CD4-positive, alpha-beta T cell (primary cell): ENCODE measurements around the gene DTNBP1. TPM values are rescaled to one million over a fixed set of nuclear protein-coding genes. Genes with fewer than 3 reads are reported as not detected.
A peak's percentile ranks its signal among the peaks of the same experiment; 100 is the strongest.

Experiments used
- ATAC-seq: fragments of 200-7000 bp; cut with Tn5 transposase; one replicate; pipeline ENCODE4 v1.10.0; 2022; ENCODE audit warnings: mild to moderate bottlenecking; ENCODE audit not compliant: poor library complexity
- CTCF ChIA-PET: fragments of 350-600 bp; sonication (Branson Sonifier 250); formaldehyde crosslinking; loops from one replicate; lab custom pipeline; 2021; ENCODE audit warnings: antibody characterized with exemption, inconsistent platforms; lab: Charles Lee
- POLR2A ChIA-PET: fragments of 350-600 bp; sonication (Branson Sonifier 250); formaldehyde crosslinking; loops from one replicate; lab custom pipeline; 2021; ENCODE audit warnings: antibody characterized with exemption, inconsistent platforms; lab: Charles Lee
- DNase-seq, 14 experiments: peaks; one replicate each; pipeline ENCODE4 v3.0.0-alpha.2; 2013 to 2020; ENCODE audit warnings: mixed read lengths in 2 of 14
- H3K27ac ChIP-seq, 2 donors: one replicate each; pipeline versions ENCODE4 v1.5.1 to v1.7.0; 2013; ENCODE audit warnings: low read length in 2 of 2, low read depth in 1 of 2, mild to moderate bottlenecking in 1 of 2
- H3K27me3 ChIP-seq, 2 experiments: 1 replicate in 1 of 2; 2 replicates in 1 of 2; pipeline versions ENCODE4 v1.6.1 to v1.7.0; 2013; ENCODE audit warnings: low read length in 2 of 2, control low read depth in 1 of 2, mild to moderate bottlenecking in 1 of 2, moderate library complexity in 1 of 2; ENCODE audit not compliant: insufficient read depth in 2 of 2, control insufficient read depth in 1 of 2
- H3K36me3 ChIP-seq: one replicate; pipeline ENCODE4 v1.6.1; 2013; ENCODE audit warnings: low read length, control low read depth; ENCODE audit not compliant: insufficient read depth
- H3K4me1 ChIP-seq: one replicate; pipeline ENCODE4 v1.6.1; 2013; ENCODE audit warnings: low read length, control low read depth; ENCODE audit not compliant: insufficient read depth
- H3K4me3 ChIP-seq: one replicate; pipeline ENCODE4 v1.5.1; 2013; ENCODE audit warnings: mild to moderate bottlenecking, low read length, moderate library complexity
- H3K9me3 ChIP-seq, 2 experiments: 1 replicate in 1 of 2; 2 replicates in 1 of 2; pipeline versions ENCODE4 v1.6.1 to v1.7.0; 2013; ENCODE audit warnings: low read length in 2 of 2, mild to moderate bottlenecking in 2 of 2, control low read depth in 1 of 2, moderate library complexity in 1 of 2; ENCODE audit not compliant: control insufficient read depth in 1 of 2, insufficient read depth in 1 of 2
- H3K27ac Mint-ChIP-seq: one replicate; pipeline ENCODE4 v1.8.0; 2020; ENCODE audit warnings: mixed read lengths
- H3K27me3 Mint-ChIP-seq: one replicate; pipeline ENCODE4 v1.8.0; 2021; ENCODE audit warnings: mixed read lengths
- H3K36me3 Mint-ChIP-seq: one replicate; pipeline ENCODE4 v1.8.0; 2021; ENCODE audit warnings: low read depth, mixed read lengths
- H3K4me1 Mint-ChIP-seq: one replicate; pipeline ENCODE4 v1.8.0; 2021; ENCODE audit warnings: low read depth, mixed read lengths
- H3K4me3 Mint-ChIP-seq: one replicate; pipeline ENCODE4 v1.8.0; 2020; ENCODE audit warnings: mild to moderate bottlenecking, mixed read lengths
- H3K9me3 Mint-ChIP-seq: one replicate; pipeline ENCODE4 v1.8.0; 2020; ENCODE audit warnings: mixed read lengths
- intact Hi-C, 2 experiments: fragments of 100-400 bp; cut with DNase I in 1 of 2; cut with micrococcal nuclease in 1 of 2; formaldehyde crosslinking; loops; one replicate each; pipeline versions ENCODE4 v1.15.1 to v1.9.0; 2023 to 2025; cut with DNase I, micrococcal nuclease
- total RNA-seq, 174 experiments: library from RNA in 2 of 174; stranded (reverse) in 2 of 174; gene quantifications; one replicate each; pipeline ENCODE4 v1.2.3 and lab custom pipeline; 2021 to 2026
- TF ChIP-seq, protein P1 (sequence below): fragments of 200-600 bp; IDR thresholded peaks from one replicate; pipeline ENCODE4 v1.8.0; 2022; ENCODE audit warnings: antibody characterized with exemption, mild to moderate bottlenecking

The DTNBP1 gene
- total RNA-seq, 2 experiments from 2014 or later: 14.5 to 14.7 TPM

DNA sequence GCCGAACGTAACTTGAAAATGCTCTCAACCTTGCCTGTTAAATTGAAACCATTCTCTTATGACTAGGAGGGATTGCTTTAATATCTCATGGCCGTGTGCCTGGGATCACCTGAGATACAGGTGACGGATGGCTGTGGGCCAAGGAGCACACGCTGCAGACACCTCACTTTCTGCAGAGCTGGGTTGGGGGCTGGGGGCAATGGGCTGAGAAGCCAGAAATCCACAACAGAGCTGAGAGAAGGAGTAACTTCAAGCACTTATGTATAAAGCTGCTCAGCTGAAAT lies 170.9 kb downstream of the DTNBP1 start:
- H3K4me1 ChIP-seq: peaks cover 7% of the 10 kb centered on the region
- intact Hi-C loops: loop anchor here (1.0 to 2.0 kb wide), 5 partner anchors 130 to 1363 kb away; no protein-coding TSS in a partner anchor
- no peak overlapping the region for H3K4me3 Mint-ChIP-seq
- TF ChIP-seq, protein P1, sequence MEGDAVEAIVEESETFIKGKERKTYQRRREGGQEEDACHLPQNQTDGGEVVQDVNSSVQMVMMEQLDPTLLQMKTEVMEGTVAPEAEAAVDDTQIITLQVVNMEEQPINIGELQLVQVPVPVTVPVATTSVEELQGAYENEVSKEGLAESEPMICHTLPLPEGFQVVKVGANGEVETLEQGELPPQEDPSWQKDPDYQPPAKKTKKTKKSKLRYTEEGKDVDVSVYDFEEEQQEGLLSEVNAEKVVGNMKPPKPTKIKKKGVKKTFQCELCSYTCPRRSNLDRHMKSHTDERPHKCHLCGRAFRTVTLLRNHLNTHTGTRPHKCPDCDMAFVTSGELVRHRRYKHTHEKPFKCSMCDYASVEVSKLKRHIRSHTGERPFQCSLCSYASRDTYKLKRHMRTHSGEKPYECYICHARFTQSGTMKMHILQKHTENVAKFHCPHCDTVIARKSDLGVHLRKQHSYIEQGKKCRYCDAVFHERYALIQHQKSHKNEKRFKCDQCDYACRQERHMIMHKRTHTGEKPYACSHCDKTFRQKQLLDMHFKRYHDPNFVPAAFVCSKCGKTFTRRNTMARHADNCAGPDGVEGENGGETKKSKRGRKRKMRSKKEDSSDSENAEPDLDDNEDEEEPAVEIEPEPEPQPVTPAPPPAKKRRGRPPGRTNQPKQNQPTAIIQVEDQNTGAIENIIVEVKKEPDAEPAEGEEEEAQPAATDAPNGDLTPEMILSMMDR: no peak
- H3K36me3 ChIP-seq: peaks cover 42% of the 10 kb centered on the region
- peaks cover 49% of the 10 kb centered on the region for H3K36me3 Mint-ChIP-seq
- POLR2A ChIA-PET: interaction anchor here (0.6 kb wide), 1 partner anchor 59 kb away, joined by 3 read pairs; no protein-coding TSS in a partner anchor
- DNase-seq (no peak), ATAC-seq (no peak)
- no peaks in the 10 kb centered on the region for H3K9me3 Mint-ChIP-seq
- no peaks in the 10 kb centered on the region for H3K27me3 Mint-ChIP-seq
- no peak overlapping the region for H3K27ac ChIP-seq
- H3K27me3 ChIP-seq: no peaks in the 10 kb centered on the region
- no peaks in the 10 kb centered on the region for H3K9me3 ChIP-seq
- no peak overlapping the region for H3K4me3 ChIP-seq
- no peak overlapping the region for H3K27ac Mint-ChIP-seq
- CTCF ChIA-PET: no interaction called here
- peaks cover 43% of the 10 kb centered on the region for H3K4me1 Mint-ChIP-seq

DNA sequence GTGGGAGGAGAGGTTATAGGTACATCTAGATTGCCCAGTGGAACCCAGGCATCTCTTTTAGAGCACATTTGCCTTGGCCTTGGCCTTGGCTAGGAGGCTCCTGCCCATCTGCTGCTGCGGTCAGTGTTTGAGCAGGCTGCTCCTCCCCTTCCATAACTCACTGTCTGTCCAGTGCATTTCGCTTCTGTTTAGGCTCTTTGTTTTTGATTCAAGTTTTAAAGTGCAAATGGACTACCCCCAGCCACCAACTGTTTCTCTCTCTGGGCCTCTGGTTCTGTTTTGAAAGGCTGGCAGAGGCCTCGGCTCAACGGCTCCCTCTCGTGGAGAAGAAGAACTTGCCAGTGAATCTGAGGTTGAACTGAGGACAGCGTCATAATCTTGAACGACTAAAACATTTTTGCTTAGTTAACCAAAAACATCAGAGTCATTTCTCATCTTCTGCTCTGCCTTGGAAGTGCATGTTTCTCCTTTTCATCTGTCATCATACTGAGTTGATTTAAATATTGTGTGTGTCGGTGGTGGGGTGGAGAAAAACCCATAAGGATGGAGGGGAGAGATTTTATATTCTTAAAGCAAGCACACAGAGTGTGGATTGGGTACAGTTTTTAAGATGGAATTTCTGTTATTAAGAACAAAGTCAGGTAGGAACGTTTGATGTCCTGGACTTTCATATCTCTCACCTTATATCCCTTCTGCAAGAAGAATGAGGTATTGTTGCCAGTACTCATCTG lies 171.4 kb downstream of the DTNBP1 start:
- Mint-ChIP-seq H3K4me3 (no peak overlapping the region), H3K4me1 (peaks cover 47% of the 10 kb centered on the region), H3K9me3 (no peaks in the 10 kb centered on the region), H3K27ac (peak overlapping the region; percentile 28), H3K27me3 (no peaks in the 10 kb centered on the region), H3K36me3 (peaks cover 53% of the 10 kb centered on the region)
- Histone ChIP-seq H3K4me3 (no peak overlapping the region), H3K27ac (no peak overlapping the region), H3K4me1 (peaks cover 7% of the 10 kb centered on the region), H3K9me3 (no peaks in the 10 kb centered on the region), H3K36me3 (peaks cover 37% of the 10 kb centered on the region), H3K27me3 (no peaks in the 10 kb centered on the region)
- CTCF ChIA-PET: no interaction called here
- POLR2A ChIA-PET: no interaction called here
- DNase-seq (peak; percentile 52 to 80 (median 62)), ATAC-seq (peak; percentile 84)
- TF ChIP-seq, protein P1: peak; percentile 85
- intact Hi-C loops: loop anchor here in 1 of 2 experiments (1.0 to 2.0 kb wide), 4 partner anchors 131 to 1363 kb away; no protein-coding TSS in a partner anchor

DNA sequence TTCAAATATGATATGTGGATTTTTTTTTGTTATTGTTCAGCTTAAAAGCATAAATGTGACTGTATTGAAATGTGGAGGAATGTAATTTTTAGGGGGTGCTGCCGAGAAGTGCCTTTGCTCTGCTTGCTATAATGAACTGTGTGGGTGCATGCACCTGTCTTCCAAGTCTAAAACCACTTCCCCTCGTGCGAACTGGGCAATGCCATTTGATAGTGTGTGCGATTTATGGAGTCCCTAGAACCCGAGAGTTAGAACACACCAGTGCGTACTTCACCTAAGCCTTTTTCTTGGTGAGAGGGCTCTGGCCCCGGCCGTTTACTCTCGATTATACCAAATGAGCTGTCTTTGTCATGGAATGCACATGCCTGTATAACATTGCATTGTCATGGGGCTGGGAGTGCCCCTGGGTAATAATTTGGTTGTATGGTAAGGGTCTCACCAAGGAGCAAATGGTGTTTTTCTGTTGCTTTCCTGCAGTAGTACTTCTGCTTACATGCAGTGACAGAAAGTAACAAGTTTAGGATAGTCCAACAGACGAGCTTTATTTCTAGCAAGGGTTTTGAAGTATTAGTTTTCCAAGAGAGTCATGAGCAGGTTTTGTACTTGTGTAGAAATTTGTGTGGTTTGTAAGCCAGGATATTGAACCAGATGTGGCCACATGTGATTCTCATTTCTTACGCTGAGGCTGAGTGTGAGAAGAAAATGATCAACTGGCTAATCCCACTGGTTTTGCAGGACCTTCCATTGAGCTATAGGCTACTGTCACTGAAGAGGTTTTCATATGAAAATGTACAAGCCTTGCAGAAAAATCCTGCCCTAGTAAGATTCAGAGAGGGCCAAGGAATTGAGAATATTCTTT lies 172.4 kb downstream of the DTNBP1 start:
- H3K4me1 Mint-ChIP-seq: peaks cover 47% of the 10 kb centered on the region
- H3K4me3 ChIP-seq: no peak overlapping the region
- TF ChIP-seq, protein P1: no peak
- H3K36me3 Mint-ChIP-seq: peaks cover 49% of the 10 kb centered on the region
- no peaks in the 10 kb centered on the region for H3K9me3 ChIP-seq
- peaks cover 7% of the 10 kb centered on the region for H3K4me1 ChIP-seq
- H3K27me3 ChIP-seq: no peaks in the 10 kb centered on the region
- H3K27me3 Mint-ChIP-seq: no peaks in the 10 kb centered on the region
- ChIA-PET CTCF (no interaction called here), POLR2A (no interaction called here)
- H3K27ac Mint-ChIP-seq: peak overlapping the region; percentile 22
- intact Hi-C loops: loop anchor here in 1 of 2 experiments (1.0 to 2.0 kb wide), 4 partner anchors 132 to 1362 kb away; no protein-coding TSS in a partner anchor
- no peaks in the 10 kb centered on the region for H3K9me3 Mint-ChIP-seq
- H3K36me3 ChIP-seq: peaks cover 28% of the 10 kb centered on the region
- no peak overlapping the region for H3K27ac ChIP-seq
- no peak for ATAC-seq
- no peak for DNase-seq
- no peak overlapping the region for H3K4me3 Mint-ChIP-seq
